ENCODE measurements around the gene PLSCR1. TPM values are rescaled to one million over a fixed set of nuclear protein-coding genes. Genes with fewer than 3 reads are reported as not detected.

Gene PLSCR1
- 44.6 and 50.5 TPM in 2 replicates for total RNA-seq
- total RNA-seq (2013) = 29.7 TPM
- 16.8 and 28.8 TPM in 2 replicates for polyA plus RNA-seq
- polyA minus RNA-seq = 11.4 and 13.6 TPM in 2 replicates

DNA sequence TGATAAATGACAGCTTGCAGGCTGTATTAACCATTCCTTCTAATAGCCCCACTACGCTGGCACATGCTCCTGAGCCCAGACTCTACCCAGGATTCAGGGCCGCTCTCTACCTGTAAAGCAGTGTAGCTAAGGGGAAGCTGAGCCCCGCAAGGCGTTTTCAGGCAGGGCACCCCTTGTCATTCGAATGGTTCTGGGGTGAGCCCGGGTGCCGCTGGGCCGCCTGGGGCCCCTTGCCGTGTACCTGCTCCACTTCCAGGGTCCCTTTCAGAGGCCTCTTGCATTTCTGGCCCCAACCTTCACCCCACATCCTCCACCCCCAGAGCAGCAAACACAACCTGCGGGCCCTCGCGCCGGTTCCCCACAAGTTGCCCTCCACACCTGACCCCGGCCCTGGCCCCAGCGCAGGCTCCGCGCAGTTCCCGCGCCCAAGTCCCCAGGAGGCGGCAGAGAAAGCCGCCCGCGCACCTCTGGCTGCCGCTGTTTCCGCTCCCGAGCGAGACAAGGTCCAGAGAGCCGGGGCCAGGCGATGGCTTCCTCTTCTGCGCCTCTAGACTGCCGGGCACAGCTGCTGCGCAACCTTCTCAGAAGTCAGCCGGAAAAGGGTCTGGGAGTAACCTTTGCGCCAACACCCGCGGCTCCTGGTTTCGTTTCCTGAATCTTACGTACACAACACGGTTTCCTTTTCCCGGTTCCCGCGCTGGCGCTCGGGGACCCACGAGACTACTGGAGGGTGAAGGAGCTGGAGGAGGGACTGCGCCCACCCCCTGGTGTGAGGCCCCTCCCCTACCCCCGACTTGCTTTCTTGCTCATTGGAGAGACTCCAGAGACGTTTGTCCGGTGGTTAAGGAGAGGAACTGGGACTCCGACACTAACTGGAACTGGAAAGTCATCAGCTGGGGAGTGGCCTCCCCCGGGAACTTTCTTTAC is at the start of gene PLSCR1:
TSS of gene PLSCR1 (minus strand) at position 606 of the 927 bp plus-strand sequence. CDS start 8,055 bp downstream, outside the sequence.
- 2% methylated on average over 47 of the region's 51 CpGs for WGBS (ENCODE audit: insufficient coverage)

More for the DNA sequence above, at the start of gene PLSCR1:
- H3K36me3 ChIP-seq (replicated peaks in 1 of 2; ENCODE audit: control extremely low read depth in 1 of 2, control insufficient read depth in 1 of 2, extremely low read depth in 1 of 2, insufficient read depth in 2 of 2, low read length in 1 of 2) = no peaks in the 10 kb centered on the region
- peak within 1 kb of the TSS; percentile 82 for H2AFZ ChIP-seq (ENCODE audit: insufficient read depth, low read depth, low read length, poor library complexity, severe bottlenecking)
- H3K27me3 Mint-ChIP-seq = no peaks in the 10 kb centered on the region
- H3K9ac ChIP-seq (ENCODE audit: low read length) = peak within 1 kb of the TSS; percentile 74
- intact Hi-C loops (cut with micrococcal nuclease) = loop anchor here (1.0 kb wide), 1 partner anchor 75 kb away; the partner anchor contains the start of gene PLSCR2
- H3K4me3 Mint-ChIP-seq = peak within 1 kb of the TSS; percentile 96
- peak within 1 kb of the TSS; percentile 29 to 77 for H3K27ac ChIP-seq (ENCODE audit: low read length in 2 of 2)
- no peaks in the 10 kb centered on the region for H4K20me1 ChIP-seq (ENCODE audit: control insufficient read depth, insufficient read depth, low read length, poor library complexity, severe bottlenecking)
- H3K9me3 ChIP-seq (ENCODE audit: control extremely low read depth in 1 of 3, control insufficient read depth in 2 of 3, insufficient read depth in 1 of 3, low read length in 2 of 3) = no peaks in the 10 kb centered on the region
- peak within 1 kb of the TSS; percentile 53 to 90 (median 74) for H3K4me3 ChIP-seq (ENCODE audit: control extremely low read depth in 1 of 5, extremely low read depth in 1 of 5, insufficient read depth in 1 of 5, low read depth in 2 of 5, low read length in 4 of 5)
- H3K9me3 Mint-ChIP-seq (ENCODE audit: insufficient read depth) = no peaks in the 10 kb centered on the region
- H3K27ac Mint-ChIP-seq = peak within 1 kb of the TSS; percentile 94
- CTCF ChIA-PET = interaction anchor here (1.2 to 3.5 kb wide), 5 partner anchors 11 to 355 kb away, joined by 3 to 9 read pairs (median 3); no protein-coding TSS in a partner anchor
- H3K4me2 ChIP-seq (replicated peaks; ENCODE audit: low read depth, low read length, poor library complexity, severe bottlenecking) = peak within 1 kb of the TSS; percentile 72
- DNase-seq = peak; percentile 89
- TF ChIP-seq CTCF (IDR thresholded peaks at IDR 0.05) (no peak), EZH2 (IDR thresholded peaks at IDR 0.05; ENCODE audit: borderline replicate concordance, insufficient read depth, low read depth, low read length, poor library complexity, severe bottlenecking) (no peak)
- H3K79me2 ChIP-seq (ENCODE audit: control insufficient read depth, insufficient read depth, low read length) = peaks cover 32% of the 10 kb centered on the region
- POLR2A ChIA-PET = interaction anchor here (0.8 to 1.6 kb wide), 2 partner anchors 9 to 75 kb away, joined by 3 to 9 read pairs; partner anchors contain the start of gene PLSCR2
- H3K27me3 ChIP-seq (replicated peaks in 1 of 4; ENCODE audit: control extremely low read depth in 1 of 4, control insufficient read depth in 3 of 4, insufficient read depth in 4 of 4, low read length in 3 of 4) = no peaks in the 10 kb centered on the region
- peak; percentile 87 for ATAC-seq (ENCODE audit: low read depth)
- H3K4me1 Mint-ChIP-seq = peaks cover 65% of the 10 kb centered on the region
- H3K4me1 ChIP-seq (ENCODE audit: control insufficient read depth in 2 of 2, insufficient read depth in 2 of 2, low read length in 2 of 2) = peaks cover 31 to 43% of the 10 kb centered on the region in 2 donors
